OCI-LY3 (cell line): Measurements from ENCODE around the gene RRM1.

ENCODE experiments used
- CTCF ChIP-seq: fragments of 200-600, 300-600 bp; sonication (generic); IDR thresholded peaks from 2 replicates; pipeline ENCODE4 v1.5.1; 2014; ENCODE audit warnings: antibody characterized with exemption, low read length, low read depth
- EZH2phosphoT487 ChIP-seq: fragments of 200-600 bp; shearing (Covaris generic); IDR thresholded peaks from 2 replicates; pipeline ENCODE4 v1.6.1; 2018; ENCODE audit warnings: antibody characterized with exemption, mixed run types, low read depth

- TF ChIP-seq CTCF (no peak), EZH2phosphoT487 (no peak)
These were observed 7.8 kb upstream of the RRM1 start for GRCh38 chr11:4086575-4087353.
